H9 (cell line): ENCODE measurements around the gene TTLL13. TPM values are rescaled to one million over a fixed set of nuclear protein-coding genes. Genes with fewer than 3 reads are reported as not detected.
A peak's percentile ranks its signal among the peaks of the same experiment; 100 is the strongest.

ENCODE experiments used
- DNase-seq: peaks from one replicate; pipeline ENCODE4 v3.0.0-alpha.2; 2017
- H2AFZ ChIP-seq: one replicate; pipeline ENCODE4 v1.6.1; 2013; ENCODE audit warnings: mild to moderate bottlenecking, low read length, control low read depth, moderate library complexity
- H2AK5ac ChIP-seq: 2 replicates; pipeline ENCODE4 v1.6.1; 2013; ENCODE audit warnings: low read length, control low read depth, mixed read lengths; ENCODE audit not compliant: insufficient read length
- H2BK120ac ChIP-seq: one replicate; pipeline ENCODE4 v1.6.1; 2013; ENCODE audit warnings: low read depth, mild to moderate bottlenecking, low read length, control low read depth, inconsistent platforms; ENCODE audit not compliant: poor library complexity, severe bottlenecking
- H2BK12ac ChIP-seq: 2 replicates; pipeline ENCODE4 v1.6.1; 2013; ENCODE audit warnings: low read length, control low read depth, mixed read lengths, low read depth; ENCODE audit not compliant: insufficient read length
- H2BK15ac ChIP-seq: 2 replicates; pipeline ENCODE4 v1.6.1; 2013; ENCODE audit warnings: low read depth, low read length, control low read depth
- H2BK20ac ChIP-seq: one replicate; pipeline ENCODE4 v1.6.1; 2013; ENCODE audit warnings: low read depth, mild to moderate bottlenecking, low read length, control low read depth, inconsistent platforms; ENCODE audit not compliant: poor library complexity, severe bottlenecking
- H2BK5ac ChIP-seq: 2 replicates; pipeline ENCODE4 v1.6.1; 2013; ENCODE audit warnings: low read length, control low read depth, mixed read lengths; ENCODE audit not compliant: insufficient read length
- H3K14ac ChIP-seq: 2 replicates; pipeline ENCODE4 v1.6.1; 2013; ENCODE audit warnings: low read length, control low read depth; ENCODE audit not compliant: insufficient read depth
- H3K18ac ChIP-seq: 2 replicates; pipeline ENCODE4 v1.6.1; 2013; ENCODE audit warnings: low read depth, mild to moderate bottlenecking, mixed read lengths, low read length, control low read depth; ENCODE audit not compliant: insufficient read length
- H3K23ac ChIP-seq: 2 replicates; pipeline ENCODE4 v1.6.1; 2013; ENCODE audit warnings: low read length, control low read depth, mixed read lengths, low read depth; ENCODE audit not compliant: insufficient read length
- H3K23me2 ChIP-seq: 2 replicates; pipeline ENCODE4 v1.6.1; 2013; ENCODE audit warnings: low read depth, mild to moderate bottlenecking, mixed read lengths, low read length, control low read depth; ENCODE audit not compliant: insufficient read length, poor library complexity, severe bottlenecking
- H3K27ac ChIP-seq: 2 replicates; pipeline ENCODE4 v1.5.1; 2013; ENCODE audit warnings: low read length, control low read depth, mixed read lengths, low read depth; ENCODE audit not compliant: insufficient read length
- H3K27me3 ChIP-seq: 2 replicates; pipeline ENCODE4 v1.6.1; 2013; ENCODE audit warnings: low read length, control low read depth, inconsistent platforms; ENCODE audit not compliant: insufficient read depth
- H3K4ac ChIP-seq: 2 replicates; pipeline ENCODE4 v1.6.1; 2013; ENCODE audit warnings: low read depth, mild to moderate bottlenecking, control low read depth, inconsistent platforms, low read length, moderate library complexity
- H3K4me1 ChIP-seq: 2 replicates; pipeline ENCODE4 v1.6.1; 2013; ENCODE audit warnings: low read length, control low read depth, inconsistent platforms; ENCODE audit not compliant: insufficient read depth
- H3K4me2 ChIP-seq: 2 replicates; pipeline ENCODE4 v1.6.1; 2013; ENCODE audit warnings: low read length, control low read depth, mixed read lengths; ENCODE audit not compliant: insufficient read length, insufficient read depth
- H3K56ac ChIP-seq: 2 replicates; pipeline ENCODE4 v1.6.1; 2013; ENCODE audit warnings: low read depth, mild to moderate bottlenecking, mixed read lengths, low read length, control low read depth; ENCODE audit not compliant: insufficient read length
- H3K79me1 ChIP-seq: 2 replicates; pipeline ENCODE4 v1.6.1; 2013; ENCODE audit warnings: low read depth, mild to moderate bottlenecking, moderate library complexity, low read length, control low read depth, inconsistent platforms; ENCODE audit not compliant: insufficient read depth, poor library complexity, severe bottlenecking
- H3K79me2 ChIP-seq: 2 replicates; pipeline ENCODE4 v1.6.1; 2013; ENCODE audit warnings: low read length, control low read depth, inconsistent platforms; ENCODE audit not compliant: insufficient read depth
- H3K9ac ChIP-seq: 2 replicates; pipeline ENCODE4 v1.6.1; 2013; ENCODE audit warnings: low read length, control low read depth, mixed read lengths; ENCODE audit not compliant: insufficient read length; ENCODE audit errors: extremely low read depth
- H3K9me3 ChIP-seq: one replicate; pipeline ENCODE4 v1.6.1; 2013; ENCODE audit warnings: low read depth, low read length, inconsistent platforms; ENCODE audit not compliant: control insufficient read depth
- H3T11ph ChIP-seq: one replicate; pipeline ENCODE4 v1.6.1; 2013; ENCODE audit warnings: mild to moderate bottlenecking, low read length, control low read depth, inconsistent platforms
- H4K20me1 ChIP-seq: one replicate; pipeline ENCODE4 v1.6.1; 2013; ENCODE audit not compliant: control insufficient read depth, insufficient read length, insufficient read depth
- H4K5ac ChIP-seq: 2 replicates; pipeline ENCODE4 v1.6.1; 2013; ENCODE audit warnings: low read depth, mild to moderate bottlenecking, mixed read lengths, low read length, control low read depth; ENCODE audit not compliant: insufficient read length
- H4K8ac ChIP-seq: replicated peaks from 2 replicates; pipeline ENCODE4 v1.6.1; 2013; ENCODE audit warnings: low read length, control low read depth, mixed read lengths, low read depth; ENCODE audit not compliant: insufficient read length
- H4K91ac ChIP-seq: 2 replicates; pipeline ENCODE4 v1.6.1; 2013; ENCODE audit warnings: low read depth, mild to moderate bottlenecking, moderate library complexity, mixed read lengths, low read length, control low read depth; ENCODE audit not compliant: insufficient read length
- H3K27ac Mint-ChIP-seq, 3 experiments: 2 replicates in 2 of 3; 3 replicates in 1 of 3; pipeline ENCODE4 v1.8.0; 2020 to 2021; ENCODE audit warnings: mixed read lengths in 3 of 3, mild to moderate bottlenecking in 1 of 3, moderate library complexity in 1 of 3
- H3K27me3 Mint-ChIP-seq: 2 replicates; pipeline ENCODE4 v1.8.0; 2021; ENCODE audit warnings: low read depth, mild to moderate bottlenecking, moderate library complexity, mixed read lengths
- H3K36me3 Mint-ChIP-seq, 3 experiments: 2 replicates in 2 of 3; 3 replicates in 1 of 3; pipeline ENCODE4 v1.8.0; 2020 to 2021; ENCODE audit warnings: low read depth in 3 of 3, mixed read lengths in 3 of 3; ENCODE audit not compliant: insufficient read depth in 1 of 3
- H3K4me1 Mint-ChIP-seq, 2 experiments: 2 replicates each; pipeline ENCODE4 v1.8.0; 2020; ENCODE audit warnings: mixed read lengths in 2 of 2
- H3K4me3 Mint-ChIP-seq, 2 experiments: 2 replicates in 1 of 2; 3 replicates in 1 of 2; pipeline ENCODE4 v1.8.0; 2020 to 2021; ENCODE audit warnings: mild to moderate bottlenecking in 2 of 2, mixed read lengths in 2 of 2, moderate library complexity in 1 of 2
- H3K9me3 Mint-ChIP-seq, 2 experiments: 2 replicates in 1 of 2; 3 replicates in 1 of 2; pipeline ENCODE4 v1.8.0; 2020; ENCODE audit warnings: mild to moderate bottlenecking in 2 of 2, mixed read lengths in 2 of 2, moderate library complexity in 1 of 2
- CTCF ChIP-seq: fragments of 200-600 bp; sonication (generic); conservative IDR thresholded peaks from 3 replicates; pipeline ENCODE4 v1.8.0; 2021; ENCODE audit warnings: antibody characterized with exemption, mild to moderate bottlenecking
- WGBS: extraction: QIAGEN DNeasy Blood & Tissue Kit; methylation state at CpG from one replicate; pipeline ENCODE4 v1.1.7; 2013; ENCODE audit warnings: missing lambda C conversion rate, low lambda C conversion rate, mixed read lengths; ENCODE audit not compliant: insufficient read length; ENCODE audit errors: extremely low coverage; 5-methylcytosine and 5-hydroxymethylcytosine counted together
- total RNA-seq: library from RNA; stranded (reverse); gene quantifications from 2 replicates; pipeline ENCODE4 v1.2.1, GENCODE V29; 2021

The TTLL13 gene
- total RNA-seq, 1 experiment from 2014 or later = not detected

- H4K5ac ChIP-seq = no peak overlapping the region
- H2BK120ac ChIP-seq = no peak overlapping the region
- no peak overlapping the region for H3K4me2 ChIP-seq
- no peak overlapping the region for H3K4ac ChIP-seq
- no peak overlapping the region for H4K91ac ChIP-seq
- H3K27me3 ChIP-seq = no peaks in the 10 kb centered on the region
- H2BK15ac ChIP-seq = no peak overlapping the region
- no peak overlapping the region for H3K18ac ChIP-seq
- Mint-ChIP-seq H3K36me3 (no peaks in the 10 kb centered on the region), H3K9me3 (no peaks in the 10 kb centered on the region), H3K4me1 (peaks cover 8 to 10% of the 10 kb centered on the region in 2 experiments; a peak in 3 of 4 replicates), H3K27ac (peak overlapping the region in 1 of 3 experiments; percentile 69; a peak in 1 of 7 replicates), H3K27me3 (peaks cover 2% of the 10 kb centered on the region; the same call in 1 of the 2 replicates), H3K4me3 (no peak overlapping the region)
- H3K23ac ChIP-seq = no peak overlapping the region
- H3K79me2 ChIP-seq = no peaks in the 10 kb centered on the region
- H2AFZ ChIP-seq = no peak overlapping the region
- no peak overlapping the region for H3K9ac ChIP-seq
- H2BK5ac ChIP-seq = no peak overlapping the region
- H3K9me3 ChIP-seq = no peaks in the 10 kb centered on the region
- no peak overlapping the region for H4K8ac ChIP-seq
- no peak overlapping the region for H2BK20ac ChIP-seq
- no peaks in the 10 kb centered on the region for H3K4me1 ChIP-seq
- no CpG with 5 or more reads among the region's 7 CpGs for WGBS
- no peak overlapping the region for H2BK12ac ChIP-seq
- no peak for TF ChIP-seq CTCF
- H3K79me1 ChIP-seq = no peaks in the 10 kb centered on the region
- no peaks in the 10 kb centered on the region for H3K23me2 ChIP-seq
- DNase-seq = no peak
- H4K20me1 ChIP-seq = no peaks in the 10 kb centered on the region
- H3T11ph ChIP-seq = no peak overlapping the region
- no peak overlapping the region for H3K14ac ChIP-seq
- no peak overlapping the region for H3K27ac ChIP-seq
- H3K56ac ChIP-seq = no peak overlapping the region
- no peak overlapping the region for H2AK5ac ChIP-seq
Measured at GRCh38 chr15:90257776-90258175, 8.4 kb downstream of the TTLL13 start.
